ENCODE measurements around the gene MS4A18. TPM values are rescaled to one million over a fixed set of nuclear protein-coding genes. Genes with fewer than 3 reads are reported as not detected.
"Not testable (repeated sequence)": the region's sequence is repeated elsewhere in the genome, so short reads cannot be mapped to it uniquely, and the experiment has no call there.

MS4A18 gene
- total RNA-seq, 1 donor from 2014 or later: not detected

GRCh38 chr11:60739114-60739513, 14.6 kb downstream of the MS4A18 start:
- DNase-seq (ENCODE audit: low spot score): no peak

DNA sequence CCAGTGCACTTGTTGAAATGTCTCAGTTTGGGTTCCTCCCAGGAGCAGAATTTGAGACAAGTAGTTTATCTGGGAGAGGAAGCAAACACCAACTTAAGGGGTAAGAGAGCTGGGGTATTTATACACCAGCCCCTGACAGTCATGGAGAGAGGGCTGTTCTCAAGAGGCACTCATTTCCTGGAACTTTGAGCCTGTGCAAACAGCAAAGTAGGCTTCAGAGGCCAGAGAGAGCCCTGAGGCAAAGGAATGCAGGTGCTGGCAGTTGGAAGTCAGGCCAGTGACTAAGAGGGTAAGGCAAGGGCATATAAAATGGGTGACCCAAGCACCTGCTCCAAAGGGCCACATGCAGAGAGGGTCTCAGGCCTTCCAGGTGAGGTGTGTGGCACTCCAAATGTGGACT, 16.1 kb downstream of the MS4A18 start:
- DNase-seq (ENCODE audit: low spot score): no peak

- no peak for DNase-seq (ENCODE audit: low spot score)
Observed at GRCh38 chr11:60741421-60741820, 16.9 kb downstream of the MS4A18 start.

DNA sequence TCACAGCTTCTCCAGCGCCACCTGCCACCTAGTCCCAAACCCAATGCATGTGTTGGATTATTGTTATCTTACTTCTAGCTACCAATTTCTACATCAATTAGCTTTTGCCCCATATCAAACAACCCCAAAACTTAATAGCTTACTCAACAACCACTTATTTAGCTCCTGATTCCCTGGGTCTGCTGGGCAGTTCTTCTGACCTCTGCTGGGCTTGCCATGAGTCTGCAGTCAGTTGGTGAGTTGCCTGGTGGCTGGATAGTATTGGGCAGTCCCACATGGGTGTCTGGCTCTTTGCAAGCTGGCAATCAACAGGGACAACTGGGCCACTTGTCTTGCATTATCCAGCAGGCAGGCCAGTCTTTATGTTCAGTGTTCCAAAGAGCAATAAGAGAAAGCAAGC, 18.5 kb downstream of the MS4A18 start:
- DNase-seq (ENCODE audit: low spot score): no peak

- DNase-seq (ENCODE audit: low spot score): peak; percentile 26
Observed at GRCh38 chr11:60744114-60744513, 19.6 kb downstream of the MS4A18 start.

DNA sequence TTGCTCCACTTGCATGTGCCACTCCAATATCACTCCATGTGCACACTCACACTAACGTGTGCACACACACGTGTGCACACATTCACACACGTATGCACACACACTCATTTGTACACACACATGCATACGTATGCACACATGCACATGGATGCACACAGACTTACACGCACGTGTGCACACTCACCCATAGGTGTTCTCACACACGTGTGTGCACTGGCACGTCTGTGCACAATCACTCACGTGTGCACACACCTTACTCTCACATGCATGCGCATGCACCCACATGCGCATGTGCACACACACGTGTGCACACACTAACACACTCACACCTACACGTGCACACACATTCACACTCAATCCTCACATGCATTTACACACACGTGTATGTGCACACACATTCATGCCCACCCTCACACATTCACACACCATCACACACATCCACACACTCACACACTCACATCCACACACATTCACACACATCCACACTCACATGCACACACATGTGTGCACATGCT, 22.9 kb downstream of the MS4A18 start:
- no peak for DNase-seq (ENCODE audit: low spot score)

GRCh38 chr11:60748225-60748624, 23.7 kb downstream of the MS4A18 start:
- no peak for DNase-seq (ENCODE audit: low spot score)

GRCh38 chr11:60748821-60749220, 24.3 kb downstream of the MS4A18 start:
- DNase-seq (ENCODE audit: low spot score): no peak

DNA sequence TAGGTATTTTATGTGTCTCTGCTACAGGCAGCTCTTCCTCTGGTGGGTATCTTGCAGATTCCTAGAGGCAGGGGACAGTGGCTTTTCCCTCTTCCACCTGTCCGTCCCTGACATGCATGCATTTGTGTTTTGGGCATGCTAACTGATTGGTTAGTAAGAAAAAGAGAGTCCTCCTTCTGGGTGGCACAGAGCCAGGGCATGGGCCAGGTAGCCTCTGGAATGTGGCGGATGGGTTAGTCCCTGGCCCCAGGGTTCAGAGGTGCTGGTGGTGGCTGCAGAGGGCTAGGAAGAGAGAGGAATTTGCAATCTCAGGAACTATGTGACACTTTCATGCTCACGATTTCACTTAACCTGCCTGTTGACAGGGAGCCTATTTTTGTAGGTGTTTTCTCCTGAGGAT, 26.4 kb downstream of the MS4A18 start:
- no peak for DNase-seq (ENCODE audit: low spot score)

DNA sequence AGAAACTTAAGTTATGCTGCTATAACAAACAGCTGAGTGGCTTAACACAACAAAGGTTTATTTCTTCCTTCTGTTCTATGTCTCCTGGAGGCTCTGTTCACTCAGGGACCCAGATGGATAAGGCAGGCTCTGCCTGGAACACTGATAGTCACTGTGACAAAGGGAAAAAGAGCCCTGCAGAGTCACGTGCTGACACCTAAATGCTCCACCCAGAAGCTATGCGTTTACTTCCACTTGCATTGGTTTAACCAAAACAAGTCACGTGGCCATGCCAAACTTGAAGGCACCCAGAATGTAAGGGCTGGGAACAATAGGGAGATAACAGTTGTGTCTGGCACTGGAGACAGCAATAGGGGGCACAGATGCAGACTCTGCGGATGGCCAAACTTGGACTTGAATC, 28.8 kb downstream of the MS4A18 start:
- no peak for DNase-seq (ENCODE audit: low spot score)

DNA sequence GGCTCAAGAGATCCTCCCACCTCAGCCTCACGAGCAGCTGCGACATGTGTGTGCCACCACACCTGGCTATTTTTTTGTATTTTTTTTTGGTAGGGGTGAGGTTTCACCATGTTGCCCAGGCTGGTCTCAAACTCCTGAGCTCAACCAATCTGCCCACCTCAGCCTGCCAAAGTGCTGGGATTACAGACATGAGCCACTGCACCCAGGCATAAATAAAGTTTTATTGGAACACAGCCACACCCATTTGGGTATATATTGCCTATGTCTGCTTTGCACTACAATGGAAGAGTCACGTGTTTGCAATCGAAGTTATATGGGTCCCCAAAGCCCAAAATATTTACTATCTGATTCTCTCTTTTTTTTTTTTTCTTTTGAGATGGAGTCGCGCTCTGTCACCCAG, 30.4 kb downstream of the MS4A18 start:
- no peak for DNase-seq (ENCODE audit: low spot score)

GRCh38 chr11:60756307-60757032, 31.9 kb downstream of the MS4A18 start, which contains the start of gene MS4A15:
MS4A15 (plus strand) TSS chr11:60756867; CDS start chr11:60763734, 6,867 bp downstream.
- DNase-seq (ENCODE audit: low spot score): no peak

DNA sequence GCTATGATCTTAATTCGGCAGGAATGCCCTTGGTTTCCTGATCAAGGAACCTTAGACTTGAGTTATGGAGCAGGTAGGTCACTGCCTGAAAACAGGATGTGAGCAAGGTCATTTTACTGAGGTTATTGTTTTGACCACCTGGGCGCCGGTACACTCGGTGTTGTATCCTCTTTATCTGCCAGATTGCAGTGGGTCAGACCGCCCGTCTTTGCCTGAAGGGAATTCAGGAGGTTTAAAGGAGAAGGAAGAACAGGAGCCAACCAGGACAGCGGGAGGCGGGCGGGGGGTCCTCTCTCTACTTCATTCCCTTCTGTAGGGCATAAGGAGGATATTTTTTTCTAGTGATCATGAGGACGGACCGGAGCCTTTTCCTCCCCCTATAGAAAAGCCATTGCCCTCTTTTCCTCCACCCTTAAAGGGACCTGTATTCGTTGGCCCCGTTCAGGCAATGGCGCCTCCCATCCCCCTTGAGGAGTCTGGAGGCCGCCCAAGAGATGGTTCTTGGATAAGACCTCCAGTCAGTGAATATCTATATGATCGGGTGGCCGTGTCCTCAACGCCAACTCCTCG, 32.8 kb downstream of the MS4A18 start:
- DNase-seq (ENCODE audit: low spot score): no peak

DNA sequence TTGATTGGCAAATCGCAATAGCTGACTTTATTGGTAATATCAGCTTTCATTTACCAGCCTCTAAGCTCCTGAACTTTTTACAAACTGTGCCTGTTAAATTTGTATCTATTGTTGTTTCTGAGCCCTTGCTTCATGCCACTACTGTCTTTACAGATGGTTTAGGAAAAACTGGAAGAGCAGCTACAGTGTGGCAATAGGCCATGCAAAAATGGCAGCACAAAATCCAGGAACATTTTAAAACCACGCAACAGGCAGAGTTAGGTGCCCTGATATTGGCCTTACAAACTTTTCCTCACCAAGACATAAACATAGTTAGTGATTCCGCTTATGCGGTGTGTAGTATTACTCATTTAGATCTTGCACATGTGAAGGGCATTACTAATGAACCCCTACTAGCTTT, 34.2 kb downstream of the MS4A18 start:
- DNase-seq (ENCODE audit: low spot score): not testable (repeated sequence)

DNA sequence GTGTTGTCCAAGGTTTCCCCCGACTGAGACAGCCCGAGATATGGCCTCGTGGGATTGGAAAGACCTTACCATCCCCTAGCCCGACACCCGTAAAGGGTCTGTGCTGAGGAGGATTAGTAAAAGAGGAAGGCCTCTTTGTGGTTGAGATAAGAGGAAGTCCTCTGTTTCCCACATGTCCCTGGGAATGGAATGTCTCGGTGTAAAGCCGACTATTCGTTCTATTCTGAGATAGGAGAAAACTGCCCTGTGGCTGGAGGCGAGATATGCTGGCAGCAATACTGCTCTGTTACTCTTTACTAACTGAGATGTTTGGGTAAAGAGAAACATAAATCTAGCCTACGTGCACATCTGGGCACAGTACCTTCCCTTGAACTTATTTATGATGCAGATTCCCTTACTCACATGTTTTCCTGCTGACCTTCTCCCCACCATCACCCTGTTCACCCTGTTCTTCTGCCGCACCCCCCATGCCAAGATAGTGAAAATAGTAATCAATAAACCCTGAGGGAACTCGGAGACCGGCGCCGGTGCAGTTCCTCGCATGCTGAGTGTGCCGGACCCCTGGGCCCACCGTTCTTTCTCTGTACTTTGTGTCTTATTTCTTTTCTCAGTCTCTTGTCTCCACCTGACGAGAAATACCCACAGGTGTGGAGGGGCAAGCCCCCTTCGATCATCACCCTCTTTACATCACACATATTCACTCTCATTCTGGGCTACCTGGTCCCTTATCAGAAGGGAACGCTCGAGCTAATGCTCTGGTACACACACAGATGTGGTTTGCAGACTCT, 35.1 kb downstream of the MS4A18 start:
- DNase-seq (ENCODE audit: low spot score): not testable (repeated sequence)

- no peak for DNase-seq (ENCODE audit: low spot score)
Observed at GRCh38 chr11:60761436-60762190, 37.1 kb downstream of the MS4A18 start.

- no peak for DNase-seq (ENCODE audit: low spot score)
Observed at GRCh38 chr11:60762851-60763691, 38.6 kb downstream of the MS4A18 start.

- no peak for DNase-seq (ENCODE audit: low spot score)
Observed at GRCh38 chr11:60763692-60764369, 39.3 kb downstream of the MS4A18 start.

- DNase-seq (ENCODE audit: low spot score): no peak
Observed at GRCh38 chr11:60764879-60765278, 40.4 kb downstream of the MS4A18 start.

DNA sequence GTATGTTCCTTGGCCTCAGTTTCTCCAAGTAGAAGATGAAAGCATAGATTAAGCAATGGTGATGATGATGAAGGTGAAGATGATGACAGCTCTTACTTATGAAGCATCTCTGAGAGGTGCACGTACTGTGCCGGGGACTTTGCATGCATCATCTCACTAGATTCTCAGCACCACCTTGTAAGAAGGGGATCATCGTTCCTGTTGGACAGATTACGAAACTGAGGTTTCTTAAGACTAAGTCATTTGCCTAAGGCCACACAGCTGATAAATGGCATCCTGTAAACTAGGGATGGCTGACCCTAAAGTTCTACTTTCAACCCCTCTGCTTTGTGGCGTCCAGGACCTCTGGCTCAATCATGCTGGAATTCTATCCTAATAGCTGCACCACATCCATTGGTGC, 40.8 kb downstream of the MS4A18 start:
- no peak for DNase-seq (ENCODE audit: low spot score)
